Adrenal gland (tissue), 12 donors: ENCODE results near the gene SLC5A10. TPM values are rescaled to one million over a fixed set of nuclear protein-coding genes. Genes with fewer than 3 reads are reported as not detected.

Experiments
- DNase-seq, 7 donors: peaks; one replicate each; pipeline ENCODE4 v3.0.0-alpha.2; 2019 to 2020
- H3K27ac ChIP-seq, 5 donors: fragments of 200-600 bp; sonication (generic) in 4 of 5; 1 replicate in 3 of 5; 2 replicates in 2 of 5; pipeline versions ENCODE4 v1.5.1 to v1.8.0; 2016 to 2020; ENCODE audit warnings: mild to moderate bottlenecking in 1 of 5
- H3K27me3 ChIP-seq: fragments of 200-600 bp; 2 replicates; pipeline ENCODE4 v1.8.0; 2021
- H3K36me3 ChIP-seq, 2 donors: fragments of 200-600 bp; replicated peaks in 1 of 2; 1 replicate in 1 of 2; 2 replicates in 1 of 2; pipeline versions ENCODE4 v1.5.1 to v1.8.0; 2018 to 2022
- H3K4me1 ChIP-seq, 2 donors: fragments of 200-600 bp; replicated peaks in 1 of 2; 1 replicate in 1 of 2; 2 replicates in 1 of 2; pipeline versions ENCODE4 v1.5.1 to v1.8.0; 2018 to 2021
- H3K4me3 ChIP-seq, 4 donors: fragments of 200-600 bp; sonication (generic) in 3 of 4; one replicate each; pipeline ENCODE4 v1.5.1; 2016 to 2018
- H3K9me3 ChIP-seq, 3 donors: fragments of 200-600 bp; sonication (generic) in 1 of 3; replicated peaks in 1 of 3; 1 replicate in 2 of 3; 2 replicates in 1 of 3; pipeline versions ENCODE4 v1.5.1 to v1.8.0; 2016 to 2021
- CTCF ChIP-seq, 6 experiments: fragments of 450-650 bp in 4 of 6; fragments of 200-600 bp in 2 of 6; sonication (generic) in 1 of 6; IDR thresholded peaks; 1 replicate in 5 of 6; 2 replicates in 1 of 6; pipeline versions ENCODE4 v1.5.1 to v1.8.0; 2016 to 2021; ENCODE audit warnings: antibody characterized with exemption in 6 of 6, mild to moderate bottlenecking in 2 of 6, moderate library complexity in 1 of 6
- POLR2A ChIP-seq, 2 donors: fragments of 450-650 bp; IDR thresholded peaks; one replicate each; pipeline ENCODE4 v1.6.1; 2017; ENCODE audit warnings: antibody characterized with exemption in 2 of 2, mild to moderate bottlenecking in 2 of 2, moderate library complexity in 1 of 2
- WGBS, 4 donors: extraction: QIAGEN DNeasy Blood & Tissue Kit in 2 of 4; methylation state at CpG; one replicate each; pipeline versions ENCODE4 v1.1.5 to v1.1.7; 2013 to 2017; 5-methylcytosine and 5-hydroxymethylcytosine counted together
- intact Hi-C, 2 donors: fragments of 100-400 bp; cut with DNase I; formaldehyde crosslinking; loops; one replicate each; pipeline versions ENCODE4 v1.14.1 to v1.15.0; 2022 to 2023
- polyA plus RNA-seq, 3 donors: library from polyadenylated mRNA; stranded (reverse); fragments of 200-250 nt in 2 of 3; fragments of 350-450 nt in 1 of 3; fragmentation: Illumina TruSeq in 1 of 3; extraction: RNeasy Lipid Tissue Mini Kit (QIAGEN cat#74804) in 1 of 3; gene quantifications; one replicate each; pipeline ENCODE4 v1.2.3, GENCODE V29; 2013 to 2014
- total RNA-seq, 9 donors: library from RNA; depleted of rRNA in 4 of 9; stranded (reverse); fragments of >200 nt in 4 of 9; fragments of 120-200 nt in 1 of 9; fragmentation: NEBNext Ultra II Directional in 1 of 9; extraction: Animal tissue kit (Norgen Biotek cat#: 25700) in 1 of 9; gene quantifications; one replicate each; pipeline versions ENCODE4 v1.1.0 to v1.2.4, GENCODE V29; 2013 to 2023
- donor health status: healthy with polysubstance abuse.
- donor health status: Bipolar disorder and iron deficiency.
- donor health status: DM: yes; HTN: yes; CAD: no.
- donor health status: DM: no; HTN: no; CAD: no.
- donor health status: DM: no; HTN: no; CAD: no.
- donor health status: DM: yes; HTN: yes; CAD: no.

Gene SLC5A10
- total and polyA plus RNA-seq, 12 donors, result 0.16 to 0.94 (median 0.22) TPM; not detected in 8

DNA sequence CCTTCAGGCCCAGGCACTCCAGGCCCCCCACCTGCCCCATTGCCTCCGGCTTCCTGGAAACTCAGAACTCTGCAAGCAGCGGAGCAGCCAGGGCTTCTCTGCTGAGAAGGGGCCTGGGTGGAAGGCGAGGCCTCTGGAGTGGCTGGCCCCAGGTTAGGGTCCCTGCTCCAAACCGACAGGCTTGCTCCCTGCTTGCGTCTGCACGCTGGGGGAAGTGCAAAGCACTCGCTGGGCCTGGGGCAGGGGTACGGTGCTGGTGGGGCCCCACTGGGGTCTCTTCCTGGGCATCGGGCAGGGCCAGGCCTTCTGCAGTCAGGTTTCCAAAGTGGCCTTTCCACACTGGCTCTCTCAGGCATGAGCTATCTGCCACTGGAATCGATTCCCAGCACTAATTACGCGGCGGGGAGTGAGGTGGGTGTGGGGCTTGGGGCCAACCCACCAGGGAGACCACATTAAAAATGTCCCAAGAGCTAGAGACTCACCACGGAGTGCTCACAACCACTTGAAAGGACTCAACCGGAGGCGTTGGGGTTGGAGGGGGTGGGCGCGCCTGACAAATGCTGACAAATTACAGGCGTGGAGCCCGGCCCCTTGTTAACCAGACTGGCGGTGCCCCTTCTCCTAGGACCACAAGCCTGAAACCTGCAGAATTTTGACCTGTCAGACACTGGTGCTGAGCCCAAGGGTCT lies 34.7 kb downstream of the SLC5A10 start:
- Histone ChIP-seq H3K9me3 (no peaks in the 10 kb centered on the region), H3K27ac (no peak overlapping the region), H3K4me3 (no peak overlapping the region), H3K27me3 (no peaks in the 10 kb centered on the region), H3K4me1 (no peaks in the 10 kb centered on the region), H3K36me3 (no peaks in the 10 kb centered on the region)
- WGBS, 4 donors, result 92 to 94% (median 93%) methylated on average over 9 to 21 of the region's 21 CpGs
- TF ChIP-seq CTCF (IDR thresholded peaks at IDR 0.05) (no peak), POLR2A (IDR thresholded peaks at IDR 0.05) (no peak)
- intact Hi-C loops, result no loop called here
- no peak for DNase-seq

DNA sequence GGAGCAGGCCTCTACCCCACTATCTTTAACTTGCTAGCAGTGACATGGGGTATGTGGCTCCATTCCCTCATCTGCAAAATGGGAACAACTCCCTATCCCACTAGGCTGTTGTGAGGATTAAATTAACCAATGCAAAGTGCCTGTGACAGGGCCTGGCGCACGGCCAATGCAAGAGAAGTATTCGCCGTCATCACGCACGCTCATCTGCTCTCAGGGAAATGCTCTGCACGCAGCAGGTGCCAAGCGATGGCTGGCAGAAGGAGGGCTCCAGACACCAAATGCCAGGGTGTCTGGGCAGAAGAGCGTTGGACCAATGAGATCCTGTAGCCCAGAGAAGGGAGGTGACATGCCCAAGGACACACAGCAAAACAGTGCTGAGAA lies 35.3 kb downstream of the SLC5A10 start:
- DNase-seq, result no peak
- TF ChIP-seq POLR2A (IDR thresholded peaks at IDR 0.05) (no peak), CTCF (IDR thresholded peaks at IDR 0.05) (no peak)
- WGBS, 4 donors, result 91 to 94% (median 93%) methylated on average over 8 to 9 of the region's 9 CpGs
- Histone ChIP-seq H3K9me3 (no peaks in the 10 kb centered on the region), H3K4me1 (no peaks in the 10 kb centered on the region), H3K4me3 (no peak overlapping the region), H3K27me3 (no peaks in the 10 kb centered on the region), H3K27ac (no peak overlapping the region), H3K36me3 (no peaks in the 10 kb centered on the region)
- intact Hi-C loops, result no loop called here

DNA sequence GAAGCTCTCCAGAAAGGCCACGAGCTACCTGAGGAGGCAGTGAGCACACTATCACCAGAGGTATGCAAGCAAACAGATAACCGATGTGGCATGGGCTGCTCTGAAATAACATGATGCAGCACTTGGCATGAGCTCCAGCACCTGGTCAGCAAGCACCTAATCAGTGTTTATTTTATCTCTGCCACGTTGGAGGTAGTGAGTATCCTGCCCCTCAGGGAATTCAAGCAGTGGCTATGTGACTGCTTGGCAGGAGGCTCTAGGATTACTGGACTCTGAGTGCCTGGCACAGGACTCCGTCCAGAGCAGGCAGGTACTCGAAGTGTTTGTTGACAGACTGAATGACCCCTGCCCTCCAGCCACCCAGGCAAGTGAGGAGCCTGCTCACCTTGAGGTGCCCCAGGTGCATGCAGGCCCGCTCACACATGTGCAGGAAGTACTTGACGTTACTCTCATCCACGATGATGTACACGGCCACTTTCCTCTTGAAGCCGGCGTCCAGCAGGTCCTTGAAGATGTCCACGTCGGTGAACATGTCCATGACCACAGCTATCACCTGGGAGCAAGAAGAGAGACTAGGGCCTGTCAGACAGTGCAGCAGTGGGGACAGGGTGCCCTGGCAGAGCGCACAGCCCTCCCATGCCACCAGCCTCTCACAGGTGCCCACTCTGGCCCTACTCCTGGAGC lies 36.0 kb downstream of the SLC5A10 start:
- Histone ChIP-seq H3K36me3 (no peaks in the 10 kb centered on the region), H3K4me1 (no peaks in the 10 kb centered on the region), H3K9me3 (no peaks in the 10 kb centered on the region), H3K27me3 (no peaks in the 10 kb centered on the region), H3K4me3 (no peak overlapping the region), H3K27ac (no peak overlapping the region)
- TF ChIP-seq CTCF (IDR thresholded peaks at IDR 0.05) (no peak), POLR2A (IDR thresholded peaks at IDR 0.05) (no peak)
- DNase-seq, result no peak
- intact Hi-C loops, result no loop called here
- 87 to 94% (median 92%) methylated on average over 11 to 14 of the region's 14 CpGs for WGBS, 4 donors

DNA sequence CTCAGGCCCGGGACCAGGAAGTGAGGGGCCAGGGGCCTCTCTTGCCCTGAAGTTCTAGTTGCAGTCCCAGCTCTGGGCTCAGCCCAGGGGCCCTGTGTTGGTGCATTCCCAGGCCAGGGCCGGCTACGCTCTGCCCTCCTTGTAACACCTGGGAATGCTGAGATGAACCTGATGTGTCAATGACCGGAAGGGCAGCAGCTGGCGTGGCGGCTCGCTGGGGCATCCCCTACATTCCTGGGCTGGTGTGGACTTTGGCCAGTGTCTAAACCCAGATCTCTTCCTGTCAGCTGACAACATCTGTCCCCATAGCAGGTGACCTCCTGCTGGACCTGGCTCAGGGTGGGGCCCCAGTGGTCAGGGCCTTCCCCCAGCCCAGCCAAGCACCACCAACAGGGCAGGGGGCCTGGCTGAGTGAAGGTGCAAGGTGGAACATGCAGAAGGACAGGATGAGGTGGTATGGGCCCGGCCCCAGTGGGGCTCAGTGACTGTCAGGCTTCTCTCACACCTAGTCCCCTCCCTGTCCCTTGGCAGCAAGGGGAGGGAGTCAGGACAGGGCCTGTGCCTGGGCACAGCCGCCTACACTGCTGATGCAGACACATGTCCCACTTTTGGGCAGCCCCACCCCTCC lies 36.7 kb downstream of the SLC5A10 start:
- WGBS, 4 donors, result 86 to 95% (median 90%) methylated on average over 1 to 9 of the region's 9 CpGs
- H3K4me3 ChIP-seq, result no peak overlapping the region
- no peaks in the 10 kb centered on the region for H3K27me3 ChIP-seq
- DNase-seq, result no peak
- H3K36me3 ChIP-seq, result no peaks in the 10 kb centered on the region
- intact Hi-C loops, result no loop called here
- H3K9me3 ChIP-seq, result no peaks in the 10 kb centered on the region
- TF ChIP-seq POLR2A (IDR thresholded peaks at IDR 0.05) (no peak), CTCF (IDR thresholded peaks at IDR 0.05) (no peak)
- H3K4me1 ChIP-seq, result no peaks in the 10 kb centered on the region
- no peak overlapping the region for H3K27ac ChIP-seq
